Karpas-422 (cell line): ENCODE measurements around the gene DBF4B. TPM values are rescaled to one million over a fixed set of nuclear protein-coding genes. Genes with fewer than 3 reads are reported as not detected.

Experiments
- DNase-seq: peaks from one replicate; pipeline ENCODE4 v3.0.0-alpha.2; 2015
- H2AFZ ChIP-seq: fragments of 200-600 bp; sonication (generic); 2 replicates; pipeline ENCODE4 v1.6.1; 2014; ENCODE audit warnings: antibody characterized with exemption, low read length, mixed read lengths
- H3K27ac ChIP-seq: fragments of 200-600 bp; sonication (generic); 2 replicates; pipeline ENCODE4 v1.5.1; 2014; ENCODE audit warnings: mild to moderate bottlenecking, low read length, moderate library complexity
- H3K27me3 ChIP-seq: fragments of 200-600 bp; sonication (generic); 2 replicates; pipeline ENCODE4 v1.6.1; 2014; ENCODE audit warnings: low read length, mixed read lengths
- H3K36me3 ChIP-seq: fragments of 200-600 bp; sonication (generic); 2 replicates; pipeline ENCODE4 v1.6.1; 2014; ENCODE audit warnings: low read length, mixed read lengths; ENCODE audit not compliant: insufficient read depth
- H3K4me1 ChIP-seq: fragments of 200-600 bp; sonication (generic); 2 replicates; pipeline ENCODE4 v1.6.1; 2014; ENCODE audit warnings: mild to moderate bottlenecking, low read length, mixed read lengths
- H3K4me2 ChIP-seq: fragments of 200-600 bp; sonication (generic); 2 replicates; pipeline ENCODE4 v1.6.1; 2014; ENCODE audit warnings: low read length, low read depth, mild to moderate bottlenecking; ENCODE audit not compliant: poor library complexity, severe bottlenecking
- H3K4me3 ChIP-seq: fragments of 200-600 bp; sonication (generic); 2 replicates; pipeline ENCODE4 v1.5.1; 2014; ENCODE audit warnings: mild to moderate bottlenecking, antibody characterized with exemption, low read length, mixed read lengths
- H3K79me2 ChIP-seq: fragments of 200-600 bp; sonication (generic); 2 replicates; pipeline ENCODE4 v1.6.1; 2014; ENCODE audit warnings: mild to moderate bottlenecking, low read length, mixed read lengths
- H3K9ac ChIP-seq: fragments of 200-600 bp; sonication (generic); 2 replicates; pipeline ENCODE4 v1.6.0; 2014; ENCODE audit warnings: low read length
- H3K9me2 ChIP-seq: fragments of 200-600 bp; sonication (generic), shearing (Covaris generic); replicated peaks from 2 replicates; pipeline ENCODE4 v1.6.0; 2014; ENCODE audit warnings: mild to moderate bottlenecking, low read length, moderate library complexity; ENCODE audit not compliant: insufficient read depth
- H3K9me3 ChIP-seq: fragments of 300-700, 200-600 bp; sonication (generic); 2 replicates; pipeline ENCODE4 v1.6.1; 2014; ENCODE audit warnings: low read length, mixed read lengths
- H4K20me1 ChIP-seq: fragments of 200-600 bp; sonication (generic); 2 replicates; pipeline ENCODE4 v1.6.1; 2014; ENCODE audit warnings: mild to moderate bottlenecking, antibody characterized with exemption, low read length, low read depth; ENCODE audit not compliant: insufficient read depth
- small RNA-seq: library from RNA; depleted of rRNA; stranded (forward); fragments of <200 nt; gene quantifications from one replicate; pipeline ENCODE3, GENCODE V24; 2014
- total RNA-seq: library from RNA; depleted of rRNA; stranded (reverse); fragments of >200 nt; shearing (Covaris generic); gene quantifications from 2 replicates; pipeline ENCODE4 v1.2.3, GENCODE V29; 2014; ENCODE audit warnings: low replicate concordance; rRNA removed

The DBF4B gene
- total RNA-seq, 1 experiment from 2014 or later = 11.6 TPM

GRCh38 chr17:44797802-44798201 lies 89.3 kb downstream of the DBF4B start:
- no peak for DNase-seq
- Histone ChIP-seq H3K9ac (no peak overlapping the region), H3K9me3 (no peaks in the 10 kb centered on the region), H3K4me2 (no peak overlapping the region), H3K4me1 (no peaks in the 10 kb centered on the region), H3K9me2 (no peaks in the 10 kb centered on the region), H4K20me1 (no peaks in the 10 kb centered on the region), H3K36me3 (no peaks in the 10 kb centered on the region), H3K79me2 (no peaks in the 10 kb centered on the region), H3K27me3 (no peaks in the 10 kb centered on the region), H3K27ac (no peak overlapping the region), H3K4me3 (no peak overlapping the region), H2AFZ (no peak overlapping the region)

- Histone ChIP-seq H3K4me3 (no peak overlapping the region), H2AFZ (no peak overlapping the region), H3K9me2 (no peaks in the 10 kb centered on the region), H3K27ac (no peak overlapping the region), H3K79me2 (no peaks in the 10 kb centered on the region), H3K27me3 (no peaks in the 10 kb centered on the region), H3K9me3 (no peaks in the 10 kb centered on the region), H3K4me1 (no peaks in the 10 kb centered on the region), H3K36me3 (no peaks in the 10 kb centered on the region), H3K4me2 (no peak overlapping the region), H3K9ac (no peak overlapping the region), H4K20me1 (no peaks in the 10 kb centered on the region)
- no peak for DNase-seq
These were observed 89.9 kb downstream of the DBF4B start for GRCh38 chr17:44798356-44798755.

Small RNA genes within 50 kb of the gene (small RNA-seq; reads per million reads assigned to genes)
- gene RN7SL819P = not detected

Other genes starting within 250 kb of the DBF4B start
- gene GPATCH8, start 205.3 kb upstream of the DBF4B start, total RNA-seq = 22.3 and 23.2 TPM in 2 replicates
- gene FZD2, start 151.2 kb upstream of the DBF4B start, total RNA-seq = 0.56 and 2.4 TPM in 2 replicates
- not detected in 2 replicates for gene MEIOC, start 52.2 kb upstream of the DBF4B start, total RNA-seq
- 17.1 and 21.5 TPM in 2 replicates for gene CCDC43, start 18.9 kb upstream of the DBF4B start, total RNA-seq
- gene ADAM11, start 50.3 kb downstream of the DBF4B start, total RNA-seq = 1.3 and 1.7 TPM in 2 replicates
- gene GJC1, start 121.6 kb downstream of the DBF4B start, total RNA-seq = 0.07 and 0.86 TPM in 2 replicates
- not detected in 2 replicates for gene HIGD1B, start 139.2 kb downstream of the DBF4B start, total RNA-seq
- gene EFTUD2, start 190.8 kb downstream of the DBF4B start, total RNA-seq = 80.2 and 97.5 TPM in 2 replicates
- not detected in 2 replicates for gene GFAP, start 206.8 kb downstream of the DBF4B start, total RNA-seq
- 8.5 and 11.8 TPM in 2 replicates for gene KIF18B, start 239.1 kb downstream of the DBF4B start, total RNA-seq